ENCODE measurements around the gene CTTN. TPM values are rescaled to one million over a fixed set of nuclear protein-coding genes. Genes with fewer than 3 reads are reported as not detected.

The CTTN gene
- total and polyA plus RNA-seq, 7 donors: 44.1 to 117 (median 88.4) TPM

DNA sequence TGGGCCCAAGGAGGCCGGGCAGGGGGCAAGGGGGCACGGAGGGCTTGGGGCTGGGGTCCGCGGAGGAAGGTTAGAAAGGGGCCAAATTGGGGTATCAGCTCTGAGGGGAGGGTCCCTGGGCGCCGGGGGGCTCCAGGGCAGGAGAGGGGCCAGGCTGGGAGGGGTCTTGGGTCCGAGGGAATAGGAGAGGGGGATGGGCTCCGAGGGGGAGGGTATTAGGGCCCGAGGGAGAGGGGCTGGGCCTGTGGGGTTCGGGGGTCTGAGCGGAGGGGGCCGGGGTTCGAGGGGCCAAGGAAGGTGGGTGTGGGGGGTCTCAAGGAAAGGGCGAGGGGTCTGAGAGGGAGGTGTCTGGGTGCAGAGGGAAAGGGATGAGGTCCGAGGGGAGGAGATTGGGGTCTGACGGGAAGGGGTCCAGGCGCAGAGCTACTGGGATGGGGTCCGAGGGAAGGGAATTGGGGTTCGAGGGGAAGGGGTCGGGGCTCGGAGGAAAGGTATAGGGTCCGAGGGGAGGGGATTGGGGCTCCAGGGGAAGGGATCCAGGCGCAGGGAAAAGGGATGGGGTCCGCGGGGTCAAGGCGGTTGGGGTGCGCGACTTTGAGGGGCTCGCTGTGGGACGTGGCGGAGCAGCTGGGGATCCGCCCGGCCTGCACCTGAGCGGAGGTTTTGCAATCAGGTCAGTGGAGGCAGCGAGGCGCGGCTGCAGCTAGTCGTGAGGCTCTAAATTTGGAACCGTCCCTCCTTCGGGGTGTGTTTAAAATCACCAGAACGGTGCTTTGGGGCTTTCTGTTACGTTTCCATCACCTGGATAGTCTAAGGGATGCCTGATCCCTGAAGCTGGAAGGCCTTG, 728 bp downstream of the CTTN start:
- Histone ChIP-seq H3K9me3 (no peaks in the 10 kb centered on the region), H3K36me3 (ENCODE audit: insufficient read depth in 1 of 2, low read depth in 1 of 2) (peaks cover 0 to 3% of the 10 kb centered on the region in 2 donors), H3K4me1 (peaks cover 20% of the 10 kb centered on the region), H3K27me3 (ENCODE audit: insufficient read depth in 3 of 3, low read length in 2 of 3) (no peaks in the 10 kb centered on the region), H3K4me3 (peak overlapping the region; percentile 79), H3K27ac (peak overlapping the region; percentile 88)
- WGBS, 3 donors: 2 to 3% (median 3%) methylated on average over 39 to 42 of the region's 42 CpGs
- intact Hi-C loops (cut with DNase I): loop anchor here in 1 of 2 donors (10.0 kb wide), 1 partner anchor 124 kb away; the partner anchor contains the start of gene PPFIA1
- ATAC-seq: peak; percentile 26 to 67 (median 52)
- TF ChIP-seq, protein P1, sequence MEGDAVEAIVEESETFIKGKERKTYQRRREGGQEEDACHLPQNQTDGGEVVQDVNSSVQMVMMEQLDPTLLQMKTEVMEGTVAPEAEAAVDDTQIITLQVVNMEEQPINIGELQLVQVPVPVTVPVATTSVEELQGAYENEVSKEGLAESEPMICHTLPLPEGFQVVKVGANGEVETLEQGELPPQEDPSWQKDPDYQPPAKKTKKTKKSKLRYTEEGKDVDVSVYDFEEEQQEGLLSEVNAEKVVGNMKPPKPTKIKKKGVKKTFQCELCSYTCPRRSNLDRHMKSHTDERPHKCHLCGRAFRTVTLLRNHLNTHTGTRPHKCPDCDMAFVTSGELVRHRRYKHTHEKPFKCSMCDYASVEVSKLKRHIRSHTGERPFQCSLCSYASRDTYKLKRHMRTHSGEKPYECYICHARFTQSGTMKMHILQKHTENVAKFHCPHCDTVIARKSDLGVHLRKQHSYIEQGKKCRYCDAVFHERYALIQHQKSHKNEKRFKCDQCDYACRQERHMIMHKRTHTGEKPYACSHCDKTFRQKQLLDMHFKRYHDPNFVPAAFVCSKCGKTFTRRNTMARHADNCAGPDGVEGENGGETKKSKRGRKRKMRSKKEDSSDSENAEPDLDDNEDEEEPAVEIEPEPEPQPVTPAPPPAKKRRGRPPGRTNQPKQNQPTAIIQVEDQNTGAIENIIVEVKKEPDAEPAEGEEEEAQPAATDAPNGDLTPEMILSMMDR (IDR thresholded peaks at IDR 0.05): no peak
- DNase-seq: peak; percentile 33 to 64

DNA sequence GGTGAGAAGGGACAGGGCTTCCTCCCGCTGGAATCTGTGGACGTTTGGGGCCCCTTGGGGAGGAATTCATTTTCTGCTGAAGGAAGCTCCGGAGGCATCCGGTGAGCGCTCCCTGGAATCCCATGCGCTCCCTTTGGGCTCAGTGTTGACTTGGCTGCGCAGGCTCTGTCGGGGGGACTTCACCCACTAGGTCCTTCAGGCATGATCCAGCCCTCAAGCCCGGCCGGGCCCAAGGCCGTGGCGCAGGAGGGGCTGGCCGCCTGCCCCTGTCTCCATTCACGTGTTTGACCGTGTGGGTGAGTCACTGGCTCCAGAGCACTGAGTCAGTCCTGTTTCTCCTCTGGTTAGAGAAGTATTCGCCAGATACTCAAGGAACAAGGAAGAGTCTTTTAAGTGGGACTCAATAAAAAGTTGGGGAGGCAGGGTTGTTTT, 1.4 kb downstream of the CTTN start:
- H3K4me3 ChIP-seq: peak overlapping the region; percentile 79
- 8 to 9% (median 8%) methylated on average over 16 of the region's 16 CpGs for WGBS, 3 donors
- H3K27me3 ChIP-seq (ENCODE audit: insufficient read depth in 3 of 3, low read length in 2 of 3): no peaks in the 10 kb centered on the region
- intact Hi-C loops (cut with DNase I): loop anchor here in 1 of 2 donors (10.0 kb wide), 1 partner anchor 125 kb away; the partner anchor contains the start of gene PPFIA1
- TF ChIP-seq, protein P1 (IDR thresholded peaks at IDR 0.05): no peak
- DNase-seq (peak; percentile 90 to 91), ATAC-seq (peak; percentile 87 to 90 (median 89))
- peak overlapping the region; percentile 88 for H3K27ac ChIP-seq
- H3K4me1 ChIP-seq: peaks cover 20% of the 10 kb centered on the region
- no peaks in the 10 kb centered on the region for H3K36me3 ChIP-seq (ENCODE audit: insufficient read depth in 1 of 2, low read depth in 1 of 2)
- no peaks in the 10 kb centered on the region for H3K9me3 ChIP-seq

DNA sequence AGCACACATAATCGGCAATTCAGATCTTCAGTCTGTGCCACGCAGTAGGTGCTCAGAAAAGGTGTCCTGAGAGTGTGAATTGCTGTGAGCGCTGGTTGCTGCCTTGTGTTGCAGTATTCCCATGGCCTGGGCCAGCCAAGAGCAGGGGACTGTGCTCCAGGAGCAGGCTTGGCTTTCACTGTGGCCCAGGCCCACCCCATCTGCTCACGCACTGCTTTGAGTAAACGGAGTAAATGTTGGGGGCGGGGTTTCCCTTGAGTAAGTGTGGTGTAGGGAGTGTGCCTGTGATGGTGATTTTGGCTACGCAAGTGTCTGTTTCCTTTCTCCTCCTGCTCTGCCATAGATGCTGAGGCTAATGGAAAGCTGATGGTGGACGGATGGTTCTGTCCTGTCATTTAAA, 2.3 kb downstream of the CTTN start:
- 80 to 93% (median 89%) methylated on average over 8 of the region's 8 CpGs for WGBS, 3 donors
- no peaks in the 10 kb centered on the region for H3K9me3 ChIP-seq
- peak overlapping the region; percentile 79 for H3K4me3 ChIP-seq
- H3K4me1 ChIP-seq: peaks cover 20% of the 10 kb centered on the region
- TF ChIP-seq, protein P1 (IDR thresholded peaks at IDR 0.05): no peak
- ATAC-seq: no peak
- intact Hi-C loops (cut with DNase I): no loop called here
- H3K27me3 ChIP-seq (ENCODE audit: insufficient read depth in 3 of 3, low read length in 2 of 3): no peaks in the 10 kb centered on the region
- peak overlapping the region; percentile 88 for H3K27ac ChIP-seq
- peaks cover 0 to 9% of the 10 kb centered on the region in 2 donors for H3K36me3 ChIP-seq (ENCODE audit: insufficient read depth in 1 of 2, low read depth in 1 of 2)
- no peak for DNase-seq

DNA sequence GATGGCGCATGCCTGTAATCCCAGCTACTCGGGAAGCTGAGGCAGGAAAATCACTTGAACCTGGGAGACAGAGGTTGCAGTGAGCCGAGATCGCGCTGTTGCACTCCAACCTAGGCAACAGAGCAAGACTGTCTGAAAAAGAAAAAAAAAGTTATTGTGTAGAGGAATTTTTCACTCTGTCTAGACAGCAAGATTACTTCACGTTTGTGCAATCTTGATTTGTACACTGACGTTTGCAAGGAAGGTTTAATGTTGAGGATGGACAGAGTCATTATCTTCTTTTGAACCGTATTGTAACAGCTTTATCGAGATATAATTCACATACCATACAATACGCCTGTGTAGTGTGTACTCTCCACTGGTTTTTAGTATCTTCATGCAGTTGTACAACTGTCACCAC, 3.7 kb downstream of the CTTN start:
- Histone ChIP-seq H3K4me3 (no peak overlapping the region), H3K27me3 (ENCODE audit: insufficient read depth in 3 of 3, low read length in 2 of 3) (no peaks in the 10 kb centered on the region), H3K4me1 (peaks cover 18% of the 10 kb centered on the region), H3K9me3 (no peaks in the 10 kb centered on the region), H3K36me3 (ENCODE audit: insufficient read depth in 1 of 2, low read depth in 1 of 2) (peaks cover 0 to 23% of the 10 kb centered on the region in 2 donors), H3K27ac (no peak overlapping the region)
- TF ChIP-seq, protein P1 (IDR thresholded peaks at IDR 0.05): no peak
- intact Hi-C loops (cut with DNase I): no loop called here
- ATAC-seq (no peak), DNase-seq (no peak)
- WGBS, 3 donors: 84 to 89% (median 88%) methylated on average over 10 of the region's 10 CpGs
